Raji (cell line): ENCODE data around the gene CALM1.

ENCODE experiments used
- POLR2A ChIP-seq: IDR thresholded peaks from 2 replicates; pipeline ENCODE4 v1.6.1; 2011; ENCODE audit warnings: low read depth, low read length, control low read depth; ENCODE audit not compliant: insufficient read depth

Gene CALM1

DNA sequence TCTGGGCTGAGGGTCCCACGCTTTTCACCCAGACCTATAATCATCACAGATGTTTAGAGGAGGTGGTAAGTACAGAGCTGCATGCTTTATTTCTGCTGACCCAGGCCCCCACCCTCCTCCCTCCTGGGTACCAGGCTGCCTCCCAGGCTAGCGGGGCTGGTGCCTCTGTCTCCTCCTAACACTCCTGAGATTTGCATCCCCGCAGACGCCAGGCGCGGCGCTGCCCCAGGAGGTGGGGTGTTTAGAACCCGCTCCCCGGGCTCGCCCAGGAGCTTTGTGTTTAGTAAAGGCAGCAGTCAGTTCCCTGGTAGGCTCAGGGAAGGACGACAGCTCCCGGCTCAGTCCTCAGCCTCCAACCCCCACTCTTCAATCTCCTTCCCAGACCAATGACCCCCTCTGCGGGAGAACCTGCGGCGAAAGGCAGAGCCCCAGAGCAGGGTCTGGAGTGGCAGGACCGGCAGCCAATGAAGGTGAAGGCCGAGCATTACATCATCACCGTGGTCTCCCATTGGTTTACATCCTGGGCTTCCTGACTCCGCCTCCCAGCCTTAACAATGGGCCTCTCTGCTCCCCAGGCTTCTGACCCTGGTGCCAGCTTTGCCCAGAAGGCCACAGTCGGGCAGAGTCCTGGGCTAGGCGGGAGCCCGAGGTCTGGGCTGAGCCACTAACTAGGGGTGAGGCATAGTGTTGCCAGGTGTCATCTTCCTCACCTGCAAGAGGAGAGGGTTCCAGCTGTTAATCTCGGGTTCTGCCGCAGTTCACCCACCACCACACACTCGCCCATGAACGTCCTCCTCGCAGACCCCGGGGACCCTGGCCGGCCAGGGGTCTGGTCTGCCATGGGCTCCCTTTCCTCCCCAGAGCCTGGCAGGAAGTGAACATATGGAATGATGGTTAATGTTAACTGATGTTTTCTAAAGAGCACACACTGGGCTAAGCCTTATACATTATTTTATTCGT is 57.5 kb downstream of the CALM1 start:
- TF ChIP-seq POLR2A = no peak

DNA sequence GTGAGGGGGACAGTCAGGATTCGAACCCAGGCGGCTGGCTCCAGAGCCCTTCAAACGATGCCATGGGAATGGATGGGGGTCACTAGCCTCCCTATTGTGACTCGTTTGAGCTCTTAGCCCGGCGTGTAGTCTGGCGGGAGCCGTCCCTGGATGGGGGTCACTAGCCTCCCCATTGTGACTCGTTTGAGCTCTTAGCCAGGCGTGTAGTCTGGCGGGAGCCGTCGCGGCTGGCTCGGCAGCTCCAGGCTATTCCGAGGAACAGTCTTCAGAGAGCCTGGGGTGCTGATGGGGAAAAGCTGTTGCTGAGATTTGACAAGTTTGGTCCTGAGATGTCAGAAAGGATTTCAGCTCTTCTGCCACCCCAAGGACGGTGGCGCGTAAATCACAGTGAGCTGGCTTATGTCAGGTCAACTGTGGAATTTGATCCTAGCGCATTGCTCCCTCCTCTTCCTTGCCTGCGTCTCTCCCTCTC is 58.3 kb downstream of the CALM1 start:
- TF ChIP-seq POLR2A = no peak

DNA sequence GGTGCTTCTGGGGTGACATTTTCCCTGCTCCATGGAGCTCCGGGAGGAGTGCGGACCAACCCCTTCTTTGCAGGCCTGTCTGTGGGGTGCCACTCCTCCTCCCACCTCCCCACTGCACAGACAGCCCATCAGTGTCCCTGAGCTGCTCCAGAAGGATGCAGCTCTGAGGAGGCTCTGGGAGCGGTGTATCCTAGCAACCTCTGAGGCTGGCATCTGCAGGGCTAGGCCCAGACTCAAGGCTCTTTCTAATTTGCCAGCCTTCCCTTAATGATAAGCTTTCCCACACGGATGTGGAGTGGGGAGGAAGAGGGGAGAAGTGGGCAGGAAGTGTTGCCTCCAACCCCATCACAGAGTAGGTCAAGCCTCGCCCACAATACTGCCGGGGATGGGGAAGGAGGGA is 59.7 kb downstream of the CALM1 start:
- no peak for TF ChIP-seq POLR2A

GRCh38 chr14:90457186-90457585 is 60.4 kb downstream of the CALM1 start:
- TF ChIP-seq POLR2A = no peak
